NB4 (cell line): ENCODE measurements around the gene MYLK4.

Source experiments
- DNase-seq: peaks from one replicate; pipeline ENCODE4 v3.0.0; 2010; ENCODE audit warnings: low read depth
- H3K4me3 ChIP-seq: one replicate; pipeline ENCODE4 v1.5.1; 2011; ENCODE audit warnings: mild to moderate bottlenecking, low read depth, low read length, moderate library complexity
- CTCF ChIP-seq: IDR thresholded peaks from one replicate; pipeline ENCODE4 v1.5.1; 2012; ENCODE audit warnings: low read depth, low read length
- MYC ChIP-seq: IDR thresholded peaks from 2 replicates; pipeline ENCODE4 v1.6.1; 2011; ENCODE audit warnings: low read depth, low read length
- POLR2A ChIP-seq: IDR thresholded peaks from 2 replicates; pipeline ENCODE4 v1.6.1; 2011; ENCODE audit warnings: mild to moderate bottlenecking; ENCODE audit not compliant: insufficient read length; ENCODE audit errors: extremely low read depth
- TF ChIP-seq, protein P1 (sequence below): IDR thresholded peaks from 2 replicates; pipeline ENCODE4 v1.6.1; 2011; ENCODE audit warnings: low read depth, low read length

The MYLK4 gene

DNA sequence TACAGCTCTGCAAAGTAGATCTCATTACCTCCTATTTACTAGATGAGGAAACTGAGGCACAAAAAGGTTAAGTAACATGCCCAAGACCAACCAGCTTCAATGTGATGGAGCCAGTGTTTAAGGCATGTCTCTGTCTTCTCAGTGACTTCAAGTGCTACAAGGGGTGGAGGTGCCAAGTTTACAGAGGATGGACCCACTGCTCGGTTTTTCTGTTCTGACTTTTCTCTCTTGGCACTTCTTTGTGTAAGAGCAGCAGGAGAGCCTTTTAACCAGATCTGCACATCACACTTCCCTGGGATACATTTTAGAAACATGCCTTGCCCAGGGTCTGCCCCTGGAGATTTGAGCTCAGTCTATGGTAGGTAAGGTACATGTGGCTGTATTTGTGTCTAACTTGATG lies 24.3 kb upstream of the MYLK4 start:
- TF ChIP-seq POLR2A (no peak), MYC (no peak), CTCF (no peak)
- TF ChIP-seq, protein P1, sequence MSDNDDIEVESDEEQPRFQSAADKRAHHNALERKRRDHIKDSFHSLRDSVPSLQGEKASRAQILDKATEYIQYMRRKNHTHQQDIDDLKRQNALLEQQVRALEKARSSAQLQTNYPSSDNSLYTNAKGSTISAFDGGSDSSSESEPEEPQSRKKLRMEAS = no peak
- DNase-seq = no peak
- H3K4me3 ChIP-seq = no peak overlapping the region

- no peak overlapping the region for H3K4me3 ChIP-seq
- DNase-seq = no peak
- TF ChIP-seq POLR2A (no peak), MYC (no peak), CTCF (no peak)
- TF ChIP-seq, protein P1 = no peak
Measured at GRCh38 chr6:2773449-2773848, 22.7 kb upstream of the MYLK4 start.

- DNase-seq = no peak
- TF ChIP-seq, protein P1 = no peak
- TF ChIP-seq POLR2A = no peak
- TF ChIP-seq MYC = no peak
- TF ChIP-seq CTCF = no peak
- H3K4me3 ChIP-seq = no peak overlapping the region
Measured at GRCh38 chr6:2772840-2773239, 22.1 kb upstream of the MYLK4 start.

DNA sequence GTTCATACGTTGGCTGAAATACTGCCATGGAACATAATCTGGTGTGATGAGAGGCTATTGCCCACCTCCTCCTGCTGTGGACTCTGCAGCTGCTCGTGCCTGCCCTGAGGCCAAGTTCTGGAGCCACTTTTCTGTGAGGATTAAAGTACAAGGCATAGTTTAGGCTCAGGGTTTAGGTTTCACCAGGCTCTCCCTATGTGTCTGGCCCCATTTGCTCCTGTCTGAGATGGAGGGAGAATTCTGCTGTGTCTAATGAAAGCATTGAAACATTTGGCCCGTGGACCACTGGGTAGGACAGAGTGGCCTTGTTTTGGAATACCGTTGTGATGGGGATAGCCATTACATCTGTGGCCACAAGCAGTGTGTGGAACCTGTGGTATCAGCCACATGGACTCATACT lies 20.4 kb upstream of the MYLK4 start:
- no peak overlapping the region for H3K4me3 ChIP-seq
- TF ChIP-seq, protein P1 = no peak
- TF ChIP-seq CTCF (no peak), POLR2A (no peak)
- no peak for DNase-seq

DNA sequence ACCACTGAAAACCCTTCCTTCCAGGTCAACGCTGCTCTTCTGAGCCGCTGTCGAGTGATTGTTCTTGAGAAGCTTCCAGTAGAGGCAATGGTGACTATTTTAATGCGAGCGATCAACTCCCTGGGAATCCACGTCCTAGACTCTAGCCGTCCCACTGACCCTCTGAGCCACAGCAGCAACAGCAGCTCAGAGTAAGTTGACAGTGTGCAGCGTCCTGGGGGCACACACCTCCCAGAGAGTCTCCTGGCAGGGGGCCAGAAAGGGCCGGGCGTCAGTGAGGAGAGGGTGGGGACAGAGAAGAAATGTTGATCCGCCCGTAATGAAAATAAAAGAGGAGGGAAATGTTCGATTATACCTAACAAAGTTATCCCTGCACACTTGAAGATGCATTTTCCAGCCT lies 19.4 kb upstream of the MYLK4 start:
- TF ChIP-seq POLR2A = no peak
- TF ChIP-seq CTCF = no peak
- no peak for TF ChIP-seq MYC
- TF ChIP-seq, protein P1 = no peak
- DNase-seq = no peak
- no peak overlapping the region for H3K4me3 ChIP-seq

DNA sequence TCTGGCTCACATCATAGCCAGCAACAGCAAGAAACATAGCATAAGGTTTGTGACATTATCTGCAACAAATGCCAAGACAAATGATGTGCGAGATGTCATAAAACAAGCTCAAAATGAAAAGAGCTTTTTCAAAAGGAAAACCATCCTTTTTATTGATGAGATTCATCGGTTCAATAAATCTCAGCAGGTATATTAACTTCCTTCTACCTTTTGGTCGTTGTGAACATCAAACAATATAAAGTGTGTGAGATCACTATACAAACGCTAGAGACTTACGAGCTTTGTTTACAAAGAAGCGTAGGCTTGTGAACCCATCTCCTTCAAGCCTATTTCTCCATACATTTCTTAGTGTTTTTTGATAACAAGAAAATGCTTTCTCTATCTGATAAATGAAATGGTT lies 18.0 kb upstream of the MYLK4 start:
- DNase-seq = no peak
- TF ChIP-seq, protein P1 = no peak
- no peak for TF ChIP-seq POLR2A
- no peak for TF ChIP-seq MYC
- TF ChIP-seq CTCF = no peak

More for the DNA sequence above, 18.0 kb upstream of the MYLK4 start:
- H3K4me3 ChIP-seq = peak overlapping the region; percentile 86
